Measurements from ENCODE around the gene ATP5MC2. TPM values are rescaled to one million over a fixed set of nuclear protein-coding genes. Genes with fewer than 3 reads are reported as not detected.

ATP5MC2 gene
- total and polyA plus RNA-seq, 2 of the 4 experiments (the other 2 are of a cell fraction) = 309 to 361 TPM

- H2BK20ac ChIP-seq (ENCODE audit: low read depth, low read length) = no peak overlapping the region
- no peak overlapping the region for H4K91ac ChIP-seq (ENCODE audit: insufficient read depth, low read depth, low read length)
- H3K18ac ChIP-seq (ENCODE audit: low read depth, low read length) = no peak overlapping the region
- H4K20me1 ChIP-seq (ENCODE audit: insufficient read depth, low read length) = no peaks in the 10 kb centered on the region
- ATAC-seq (ENCODE audit: low read depth) (no peak), DNase-seq (no peak)
- no peak overlapping the region for H2BK120ac ChIP-seq (ENCODE audit: low read depth, low read length)
- H2AK5ac ChIP-seq (ENCODE audit: low read depth, low read length) = no peak overlapping the region
- H3K9me1 ChIP-seq (ENCODE audit: insufficient read depth, low read length) = no peaks in the 10 kb centered on the region
- no peak overlapping the region for H3K23ac ChIP-seq (ENCODE audit: low read depth, low read length)
- no peak overlapping the region for H4K5ac ChIP-seq (ENCODE audit: low read depth, low read length)
- CTCF ChIA-PET = no interaction called here
- no peak overlapping the region for H2BK15ac ChIP-seq (ENCODE audit: low read depth, low read length)
- no peaks in the 10 kb centered on the region for H3K79me1 ChIP-seq (ENCODE audit: low read depth in 1 of 2, low read length in 2 of 2)
- H3K56ac ChIP-seq (ENCODE audit: extremely low read depth, insufficient read depth, low read length) = no peak overlapping the region
- dilution Hi-C loops (cut with HindIII; ENCODE audit: low sequenced_read_pairs, unreplicated experiment) = no loop called here
- H3K27me3 ChIP-seq (ENCODE audit: control insufficient read depth, insufficient read depth, low read length) = no peaks in the 10 kb centered on the region; the same call in 1 of the 2 replicates
- H3K9ac ChIP-seq (ENCODE audit: low read depth, low read length) = no peak overlapping the region
- no peak overlapping the region for H2AK9ac ChIP-seq (replicated peaks; ENCODE audit: low read depth, low read length, poor library complexity)
- WGBS, 2 experiments (ENCODE audit: extremely low coverage in 2 of 2, insufficient read length in 1 of 2) = no CpG with 5 or more reads among the region's 1 CpG
- H3K4me2 ChIP-seq (ENCODE audit: low read depth, low read length) = no peak overlapping the region
- H3K36me3 ChIP-seq (ENCODE audit: control insufficient read depth, insufficient read depth, low read length) = no peaks in the 10 kb centered on the region
- H3K4me1 ChIP-seq (ENCODE audit: control insufficient read depth, insufficient read depth, low read length) = no peaks in the 10 kb centered on the region
- no peak overlapping the region for H3K27ac ChIP-seq (ENCODE audit: insufficient read depth, low read length)
- no peak overlapping the region for H4K8ac ChIP-seq (ENCODE audit: low read depth in 2 of 2, low read length in 2 of 2)
- no peak overlapping the region for H3K4me3 ChIP-seq (ENCODE audit: insufficient read depth, low read depth, low read length)
- BruUV-seq (replicated peaks) = no TSS peak
- in situ Hi-C loops (cut with MboI; ENCODE audit: low sequenced_read_pairs) = no loop called here
- POLR2A ChIA-PET (ENCODE audit: unreplicated experiment) = no interaction called here
- H3K9me3 ChIP-seq (ENCODE audit: control insufficient read depth, insufficient read depth, low read length) = no peaks in the 10 kb centered on the region
- TF ChIP-seq NFE2L2 (IDR thresholded peaks at IDR 0.05; ENCODE audit: low read depth, low read length) = no peak
- no peak for TF ChIP-seq MXI1 (IDR thresholded peaks at IDR 0.05; ENCODE audit: borderline replicate concordance, low read depth, low read length)
- TF ChIP-seq RFX5 (IDR thresholded peaks at IDR 0.05; ENCODE audit: low read depth, low read length) = no peak
- TF ChIP-seq POLR2A (IDR thresholded peaks at IDR 0.05; ENCODE audit: low read depth, low read length) = no peak
- TF ChIP-seq MAZ (IDR thresholded peaks at IDR 0.05; ENCODE audit: borderline replicate concordance, low read depth, low read length) = no peak
- TF ChIP-seq USF2 (IDR thresholded peaks at IDR 0.05; ENCODE audit: low read depth, low read length) = no peak
- TF ChIP-seq SMC3 (IDR thresholded peaks at IDR 0.05; ENCODE audit: low read depth, low read length) = no peak
- H2AFZ ChIP-seq (replicated peaks; ENCODE audit: low read length, poor library complexity) = no peak overlapping the region
- no peak overlapping the region for H2BK5ac ChIP-seq (ENCODE audit: low read depth, low read length, poor library complexity, severe bottlenecking)
- no peak overlapping the region for H3K4ac ChIP-seq (ENCODE audit: low read depth, low read length)
- intact Hi-C loops (cut with micrococcal nuclease) = no loop called here
- H3K14ac ChIP-seq (replicated peaks; ENCODE audit: low read depth, low read length) = no peak overlapping the region
Observed at GRCh38 chr12:53631721-53632120, 44.2 kb downstream of the ATP5MC2 start.
